ENCODE data around the gene PAFAH1B2. TPM values are rescaled to one million over a fixed set of nuclear protein-coding genes. Genes with fewer than 3 reads are reported as not detected.

Gene PAFAH1B2
- total and polyA plus RNA-seq, 4 experiments from 2014 or later = 16.4 to 64.2 (median 42.7) TPM

DNA sequence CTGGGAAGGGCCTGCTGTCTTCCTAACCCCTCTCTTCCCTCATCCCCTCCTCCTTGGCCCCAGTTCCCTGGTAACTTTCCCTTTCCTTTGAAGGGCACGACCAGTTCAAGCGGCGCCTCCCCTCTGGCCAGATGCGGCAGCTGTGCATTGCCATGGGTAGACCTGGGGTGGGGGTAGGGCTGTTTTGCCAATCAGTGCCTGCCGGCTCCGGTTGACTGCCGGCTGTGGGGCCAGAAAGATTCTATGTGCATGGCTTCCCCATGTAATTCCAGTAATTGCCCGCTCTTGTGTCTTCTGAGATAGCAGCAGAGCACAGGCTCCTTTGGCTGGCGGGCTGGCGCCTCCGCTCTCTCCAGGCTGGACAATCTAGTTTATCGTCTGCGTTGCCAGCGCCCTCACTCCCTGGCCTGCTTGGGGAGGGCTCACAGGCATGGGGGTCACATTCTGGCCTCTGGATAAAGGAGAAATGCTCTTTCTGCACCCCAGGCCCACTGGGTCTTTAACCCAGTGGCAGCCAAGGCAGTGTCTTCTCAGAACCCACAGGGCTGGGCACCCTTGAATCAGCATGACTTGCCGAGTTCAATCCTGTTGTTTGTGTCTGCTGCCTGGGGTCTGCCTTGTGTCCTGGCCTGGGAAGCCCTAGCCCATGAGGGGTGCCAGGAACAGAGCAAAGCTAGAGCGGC, 43.9 kb downstream of the PAFAH1B2 start:
- H3K9me3 ChIP-seq (ENCODE audit: control insufficient read depth in 1 of 2, low read length in 2 of 2) = no peaks in the 10 kb centered on the region
- H3K36me3 Mint-ChIP-seq = peaks cover 15 to 18% of the 10 kb centered on the region in 2 donors
- peaks cover 2 to 10% (median 4%) of the 10 kb centered on the region in 4 donors for H3K4me1 Mint-ChIP-seq
- no peaks in the 10 kb centered on the region for H3K4me1 ChIP-seq (ENCODE audit: insufficient read depth, low read length)
- H3K4me3 Mint-ChIP-seq = no peak overlapping the region
- H3K4me3 ChIP-seq (ENCODE audit: low read length in 2 of 2) = no peak overlapping the region
- H3K9me3 Mint-ChIP-seq = no peaks in the 10 kb centered on the region
- ChIA-PET CTCF (ENCODE audit: partially characterized antibody) (no interaction called here), POLR2A (ENCODE audit: partially characterized antibody) (no interaction called here)
- peaks cover 8% of the 10 kb centered on the region for H3K36me3 ChIP-seq (ENCODE audit: insufficient read depth, low read length)
- no peaks in the 10 kb centered on the region for H3K27me3 ChIP-seq (ENCODE audit: insufficient read depth, low read length)
- H3K27ac ChIP-seq (ENCODE audit: low read depth, low read length) = no peak overlapping the region
- H3K27me3 Mint-ChIP-seq = no peaks in the 10 kb centered on the region
- no peak for DNase-seq
- H3K27ac Mint-ChIP-seq = peak overlapping the region in 1 of 7 donors; percentile 60
- intact Hi-C loops (cut with micrococcal nuclease) = no loop called here

DNA sequence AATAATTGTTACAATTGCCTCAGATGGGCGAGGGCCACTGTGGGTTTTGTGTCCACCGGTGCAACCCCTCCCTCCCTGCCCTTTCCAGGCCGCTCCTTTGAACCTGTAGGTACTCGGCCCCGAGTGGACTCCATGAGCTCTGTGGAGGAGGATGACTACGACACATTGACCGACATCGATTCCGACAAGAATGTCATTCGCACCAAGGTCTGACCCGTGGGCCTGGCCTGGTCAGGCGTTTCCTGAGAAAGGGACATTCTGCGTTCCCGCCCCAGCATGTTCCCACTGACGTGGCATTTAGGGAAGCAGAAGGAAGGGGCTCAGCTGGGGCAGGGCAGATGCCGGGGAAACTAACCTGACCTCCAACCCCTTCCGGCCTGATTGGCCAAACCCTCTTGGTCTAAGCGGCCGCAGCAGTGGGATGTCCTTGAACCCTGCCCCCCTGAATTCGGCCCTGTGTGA, 44.6 kb downstream of the PAFAH1B2 start:
- Mint-ChIP-seq H3K36me3 (peaks cover 12 to 18% of the 10 kb centered on the region in 2 donors), H3K27ac (no peak overlapping the region), H3K4me1 (peaks cover 3 to 13% (median 5%) of the 10 kb centered on the region in 4 donors), H3K9me3 (no peaks in the 10 kb centered on the region), H3K4me3 (no peak overlapping the region), H3K27me3 (no peaks in the 10 kb centered on the region)
- no peak overlapping the region for H3K4me3 ChIP-seq (ENCODE audit: low read length in 2 of 2)
- H3K36me3 ChIP-seq (ENCODE audit: insufficient read depth, low read length) = peaks cover 8% of the 10 kb centered on the region
- ChIA-PET POLR2A (ENCODE audit: partially characterized antibody) (interaction anchor here (0.9 to 4.3 kb wide), 2 partner anchors 9 to 31 kb away, joined by 3 to 20 read pairs; partner anchors contain the start of gene SIDT2), CTCF (ENCODE audit: partially characterized antibody) (no interaction called here)
- no peaks in the 10 kb centered on the region for H3K9me3 ChIP-seq (ENCODE audit: control insufficient read depth in 1 of 2, low read length in 2 of 2)
- H3K27me3 ChIP-seq (ENCODE audit: insufficient read depth, low read length) = no peaks in the 10 kb centered on the region
- no peaks in the 10 kb centered on the region for H3K4me1 ChIP-seq (ENCODE audit: insufficient read depth, low read length)
- no peak overlapping the region for H3K27ac ChIP-seq (ENCODE audit: low read depth, low read length)
- no peak for DNase-seq
- intact Hi-C loops (cut with micrococcal nuclease) = no loop called here

DNA sequence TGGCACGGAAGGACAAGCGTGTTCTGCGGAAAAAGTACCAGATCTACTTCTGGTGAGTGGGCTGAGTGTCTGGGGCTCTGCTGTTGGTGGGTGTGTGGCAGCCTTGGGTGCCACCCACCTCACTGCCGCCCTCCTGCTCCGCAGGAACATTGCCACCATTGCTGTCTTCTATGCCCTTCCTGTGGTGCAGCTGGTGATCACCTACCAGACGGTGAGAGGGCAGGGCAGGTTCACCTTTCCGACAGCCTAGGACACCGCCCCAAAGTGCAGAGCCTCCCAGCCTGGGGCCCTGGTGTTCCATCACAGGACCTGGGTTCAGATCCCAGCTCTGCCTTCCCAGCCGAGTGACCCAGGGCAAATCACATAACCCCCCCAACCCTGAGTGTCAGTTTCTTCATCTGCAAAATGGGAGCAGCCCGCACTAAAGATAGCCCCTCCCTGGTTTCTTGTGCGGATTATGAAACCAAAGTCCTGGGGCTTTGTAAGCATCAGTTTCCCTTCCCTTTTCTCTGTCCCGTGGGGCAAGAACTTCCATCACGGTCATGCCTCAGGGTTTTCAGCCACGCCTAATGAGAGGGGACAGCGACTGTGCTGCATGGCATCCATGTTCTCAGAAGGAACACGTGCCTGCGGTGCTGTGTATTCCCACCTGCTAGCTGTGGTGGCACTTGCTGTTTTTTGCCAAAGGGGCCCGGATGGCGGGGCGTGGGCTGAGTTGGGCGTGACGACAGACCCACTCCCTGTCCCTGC, 45.3 kb downstream of the PAFAH1B2 start:
- Histone ChIP-seq H3K36me3 (ENCODE audit: insufficient read depth, low read length) (peaks cover 8% of the 10 kb centered on the region), H3K9me3 (ENCODE audit: control insufficient read depth in 1 of 2, low read length in 2 of 2) (no peaks in the 10 kb centered on the region), H3K4me1 (ENCODE audit: insufficient read depth, low read length) (no peaks in the 10 kb centered on the region), H3K27ac (ENCODE audit: low read depth, low read length) (no peak overlapping the region), H3K4me3 (ENCODE audit: low read length in 2 of 2) (no peak overlapping the region), H3K27me3 (ENCODE audit: insufficient read depth, low read length) (no peaks in the 10 kb centered on the region)
- CTCF ChIA-PET (ENCODE audit: partially characterized antibody) = no interaction called here
- H3K4me1 Mint-ChIP-seq = peaks cover 0 to 15% (median 5%) of the 10 kb centered on the region in 4 donors
- H3K4me3 Mint-ChIP-seq = no peak overlapping the region
- peaks cover 5 to 14% of the 10 kb centered on the region in 2 donors for H3K36me3 Mint-ChIP-seq
- no peaks in the 10 kb centered on the region for H3K9me3 Mint-ChIP-seq
- no peak for DNase-seq
- no peak overlapping the region for H3K27ac Mint-ChIP-seq
- POLR2A ChIA-PET (ENCODE audit: partially characterized antibody) = interaction anchor here (0.9 to 4.3 kb wide), 3 partner anchors 10 to 30 kb away, joined by 3 to 20 read pairs (median 3); partner anchors contain the start of gene SIDT2
- intact Hi-C loops (cut with micrococcal nuclease) = no loop called here
- no peaks in the 10 kb centered on the region for H3K27me3 Mint-ChIP-seq

DNA sequence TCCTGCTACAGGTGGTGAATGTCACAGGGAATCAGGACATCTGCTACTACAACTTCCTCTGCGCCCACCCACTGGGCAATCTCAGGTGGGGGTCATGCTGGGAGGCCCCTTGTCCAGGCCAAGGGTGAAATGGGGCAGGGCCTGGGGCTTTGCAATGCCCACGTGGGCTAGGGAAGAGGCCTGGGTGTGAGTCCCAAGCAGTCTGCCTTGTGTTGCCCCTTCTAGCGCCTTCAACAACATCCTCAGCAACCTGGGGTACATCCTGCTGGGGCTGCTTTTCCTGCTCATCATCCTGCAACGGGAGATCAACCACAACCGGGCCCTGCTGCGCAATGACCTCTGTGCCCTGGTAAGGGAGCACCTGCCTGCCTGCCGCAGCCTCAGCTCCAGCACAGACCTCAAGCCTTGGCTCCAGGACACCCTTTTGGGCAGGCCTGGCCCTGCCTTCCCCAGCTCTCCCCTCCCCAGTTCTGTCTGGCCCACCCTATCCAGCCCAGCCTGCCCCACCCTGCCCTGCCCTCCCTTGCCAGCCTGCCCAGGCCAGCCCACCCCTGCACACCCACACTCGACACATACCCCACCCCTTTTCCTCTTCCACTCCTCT, 46.0 kb downstream of the PAFAH1B2 start:
- Histone ChIP-seq H3K27me3 (ENCODE audit: insufficient read depth, low read length) (no peaks in the 10 kb centered on the region), H3K4me3 (ENCODE audit: low read length in 2 of 2) (no peak overlapping the region), H3K27ac (ENCODE audit: low read depth, low read length) (no peak overlapping the region), H3K9me3 (ENCODE audit: control insufficient read depth in 1 of 2, low read length in 2 of 2) (no peaks in the 10 kb centered on the region), H3K36me3 (ENCODE audit: insufficient read depth, low read length) (peaks cover 8% of the 10 kb centered on the region), H3K4me1 (ENCODE audit: insufficient read depth, low read length) (no peaks in the 10 kb centered on the region)
- Mint-ChIP-seq H3K4me1 (peaks cover 0 to 17% (median 5%) of the 10 kb centered on the region in 4 donors), H3K9me3 (no peaks in the 10 kb centered on the region), H3K36me3 (peaks cover 5 to 13% of the 10 kb centered on the region in 2 donors), H3K27ac (peak overlapping the region in 2 of 7 donors; percentile 59 to 70), H3K27me3 (no peaks in the 10 kb centered on the region), H3K4me3 (no peak overlapping the region)
- CTCF ChIA-PET (ENCODE audit: partially characterized antibody) = interaction anchor here (1.6 kb wide), 1 partner anchor 9 kb away, joined by 4 read pairs; no protein-coding TSS in a partner anchor
- no peak for DNase-seq
- intact Hi-C loops (cut with micrococcal nuclease) = no loop called here
- POLR2A ChIA-PET (ENCODE audit: partially characterized antibody) = interaction anchor here (0.9 to 4.3 kb wide), 2 partner anchors 11 to 15 kb away, joined by 3 to 20 read pairs; partner anchors contain the start of gene SIDT2

DNA sequence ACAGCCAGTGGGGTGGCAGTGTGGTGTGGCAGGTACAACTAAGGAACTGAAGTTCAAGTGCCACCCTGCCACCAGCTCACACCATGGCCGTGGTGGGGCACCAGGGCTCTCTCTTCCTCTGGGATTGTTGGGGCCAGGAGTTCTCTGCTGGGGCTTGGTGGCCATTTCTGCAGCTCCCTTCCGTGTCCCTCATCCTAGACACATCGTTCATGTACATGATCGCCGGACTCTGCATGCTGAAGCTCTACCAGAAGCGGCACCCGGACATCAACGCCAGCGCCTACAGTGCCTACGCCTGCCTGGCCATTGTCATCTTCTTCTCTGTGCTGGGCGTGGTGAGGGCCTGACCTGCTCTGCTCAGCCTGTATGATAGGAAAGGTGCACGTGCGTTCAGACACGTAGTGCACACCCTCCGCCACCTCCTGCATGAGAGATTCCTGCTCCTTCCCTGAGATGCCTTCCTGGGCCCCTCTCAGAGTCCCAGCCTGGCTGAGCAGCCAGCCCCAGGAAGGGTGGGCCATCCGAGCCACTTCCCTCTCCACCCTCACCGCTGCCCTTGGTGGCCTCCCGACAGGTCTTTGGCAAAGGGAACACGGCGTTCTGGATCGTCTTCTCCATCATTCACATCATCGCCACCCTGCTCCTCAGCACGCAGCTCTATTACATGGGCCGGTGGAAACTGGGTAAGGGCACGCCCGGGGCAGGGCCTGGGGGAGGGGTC, 47.8 kb downstream of the PAFAH1B2 start:
- ChIA-PET POLR2A (ENCODE audit: partially characterized antibody) (interaction anchor here (1.2 to 4.3 kb wide), 2 partner anchors 12 to 38 kb away, joined by 3 to 20 read pairs; partner anchors contain the start of gene SIDT2), CTCF (ENCODE audit: partially characterized antibody) (interaction anchor here (1.6 kb wide), 1 partner anchor 11 kb away, joined by 4 read pairs; no protein-coding TSS in a partner anchor)
- H3K4me1 ChIP-seq (ENCODE audit: insufficient read depth, low read length) = no peaks in the 10 kb centered on the region

DNA sequence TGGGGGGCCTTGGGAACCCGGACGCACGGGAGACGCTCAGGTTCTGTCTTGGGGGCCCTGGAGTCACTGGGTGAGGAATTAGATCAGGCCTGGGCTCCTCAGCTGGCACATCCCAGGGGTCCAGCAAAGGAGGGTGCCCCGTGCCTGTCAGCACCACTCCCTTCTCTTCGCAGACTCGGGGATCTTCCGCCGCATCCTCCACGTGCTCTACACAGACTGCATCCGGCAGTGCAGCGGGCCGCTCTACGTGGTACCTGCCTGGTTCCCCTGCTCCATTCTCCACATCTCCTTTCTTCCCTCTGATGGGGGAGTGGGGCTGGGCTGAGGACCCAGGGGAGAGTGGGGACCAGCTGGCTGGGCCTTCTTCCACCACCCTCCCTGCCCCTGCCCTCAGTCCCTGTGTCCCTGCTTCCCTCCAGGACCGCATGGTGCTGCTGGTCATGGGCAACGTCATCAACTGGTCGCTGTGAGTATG, 48.4 kb downstream of the PAFAH1B2 start:
- H3K27me3 Mint-ChIP-seq = no peaks in the 10 kb centered on the region
- intact Hi-C loops (cut with micrococcal nuclease) = no loop called here
- Histone ChIP-seq H3K27ac (ENCODE audit: low read depth, low read length) (no peak overlapping the region), H3K36me3 (ENCODE audit: insufficient read depth, low read length) (peaks cover 8% of the 10 kb centered on the region), H3K4me3 (ENCODE audit: low read length in 2 of 2) (no peak overlapping the region), H3K9me3 (ENCODE audit: control insufficient read depth in 1 of 2, low read length in 2 of 2) (no peaks in the 10 kb centered on the region), H3K4me1 (ENCODE audit: insufficient read depth, low read length) (no peaks in the 10 kb centered on the region), H3K27me3 (ENCODE audit: insufficient read depth, low read length) (no peaks in the 10 kb centered on the region)
- peak overlapping the region in 2 of 7 donors; percentile 34 to 53 for H3K27ac Mint-ChIP-seq
- H3K36me3 Mint-ChIP-seq = peaks cover 5 to 12% of the 10 kb centered on the region in 2 donors
- H3K4me1 Mint-ChIP-seq = peaks cover 0 to 20% (median 7%) of the 10 kb centered on the region in 4 donors
- H3K9me3 Mint-ChIP-seq = no peaks in the 10 kb centered on the region
- H3K4me3 Mint-ChIP-seq = no peak overlapping the region
- DNase-seq = no peak
- ChIA-PET CTCF (ENCODE audit: partially characterized antibody) (no interaction called here), POLR2A (ENCODE audit: partially characterized antibody) (interaction anchor here (4.3 kb wide), 1 partner anchor 13 kb away, joined by 20 read pairs; the partner anchor contains the start of gene SIDT2)

More for the DNA sequence above, 47.8 kb downstream of the PAFAH1B2 start:
- no peak overlapping the region for H3K27ac ChIP-seq (ENCODE audit: low read depth, low read length)
- Mint-ChIP-seq H3K4me1 (peaks cover 0 to 20% (median 7%) of the 10 kb centered on the region in 4 donors), H3K9me3 (no peaks in the 10 kb centered on the region), H3K27ac (peak overlapping the region in 3 of 7 donors; percentile 27 to 53 (median 43)), H3K36me3 (peaks cover 5 to 10% of the 10 kb centered on the region in 2 donors), H3K27me3 (no peaks in the 10 kb centered on the region), H3K4me3 (peak overlapping the region in 1 of 8 donors; percentile 41)
- H3K36me3 ChIP-seq (ENCODE audit: insufficient read depth, low read length) = peaks cover 8% of the 10 kb centered on the region
- no peak overlapping the region for H3K4me3 ChIP-seq (ENCODE audit: low read length in 2 of 2)
- H3K9me3 ChIP-seq (ENCODE audit: control insufficient read depth in 1 of 2, low read length in 2 of 2) = no peaks in the 10 kb centered on the region
- no peak for DNase-seq
- no peaks in the 10 kb centered on the region for H3K27me3 ChIP-seq (ENCODE audit: insufficient read depth, low read length)
- intact Hi-C loops (cut with micrococcal nuclease) = no loop called here
